Smooth muscle cell (in vitro differentiated cells): ENCODE results near the gene SCRN2. TPM values are rescaled to one million over a fixed set of nuclear protein-coding genes. Genes with fewer than 3 reads are reported as not detected.

Experiments used
- DNase-seq: peaks from one replicate; lab custom pipeline; 2025; ENCODE audit not compliant: unreplicated experiment; lab: John Stamatoyannopoulos, UW
- H2AFZ ChIP-seq: fragments of 200-600 bp; sonication (generic); 2 replicates; pipeline ENCODE4 v1.6.0; 2016; ENCODE audit warnings: antibody characterized with exemption, low read depth, mild to moderate bottlenecking
- H3F3A ChIP-seq: fragments of 200-600 bp; sonication (generic); 2 replicates; pipeline ENCODE4 v1.6.0; 2017; ENCODE audit warnings: antibody characterized with exemption, low read depth
- H3K27ac ChIP-seq: fragments of 200-600 bp; sonication (generic); 2 replicates; pipeline ENCODE4 v1.5.1; 2016; ENCODE audit warnings: low read depth, mild to moderate bottlenecking
- H3K27me3 ChIP-seq: fragments of 200-600 bp; sonication (generic); 2 replicates; pipeline ENCODE4 v1.6.1; 2016; ENCODE audit warnings: low read depth, mild to moderate bottlenecking
- H3K36me3 ChIP-seq: fragments of 200-600 bp; sonication (generic); 2 replicates; pipeline ENCODE4 v1.5.1; 2016; ENCODE audit warnings: low read depth
- H3K4me1 ChIP-seq: fragments of 200-600 bp; sonication (generic); 2 replicates; pipeline ENCODE4 v1.5.1; 2016; ENCODE audit warnings: low read depth
- H3K4me2 ChIP-seq: fragments of 200-600 bp; sonication (generic); 2 replicates; pipeline ENCODE4 v1.6.0; 2016; ENCODE audit warnings: mild to moderate bottlenecking
- H3K4me3 ChIP-seq: fragments of 200-600 bp; sonication (generic); 2 replicates; pipeline ENCODE4 v1.5.1; 2016; ENCODE audit warnings: mild to moderate bottlenecking
- H3K79me2 ChIP-seq: fragments of 200-600 bp; sonication (generic); 2 replicates; pipeline ENCODE4 v1.6.0; 2016; ENCODE audit warnings: low read depth, mild to moderate bottlenecking
- H3K9ac ChIP-seq: fragments of 200-600 bp; sonication (generic); 2 replicates; pipeline ENCODE4 v1.6.0; 2016; ENCODE audit warnings: low read depth
- H3K9me3 ChIP-seq: fragments of 200-600 bp; sonication (generic); replicated peaks from 2 replicates; pipeline ENCODE4 v1.5.1; 2016; ENCODE audit warnings: low read depth
- H4K20me1 ChIP-seq: fragments of 200-600 bp; sonication (generic); 2 replicates; pipeline ENCODE4 v1.6.0; 2016; ENCODE audit warnings: low read depth
- CTCF ChIP-seq: fragments of 200-600 bp; sonication (generic); IDR thresholded peaks from 2 replicates; pipeline ENCODE4 v1.5.1; 2017; ENCODE audit warnings: borderline replicate concordance, mild to moderate bottlenecking, antibody characterized with exemption; ENCODE audit not compliant: insufficient read depth, poor library complexity, severe bottlenecking
- WGBS: methylation state at CpG from one replicate; pipeline ENCODE4 v1.1.7; 2016; ENCODE audit warnings: low lambda C conversion rate; 5-methylcytosine and 5-hydroxymethylcytosine counted together
- polyA plus RNA-seq: library from polyadenylated mRNA; unstranded; fragments of >200 nt; fragmentation: Nextera tagmentation; extraction: Ambion mirVana; gene quantifications from 2 replicates; pipeline ENCODE4 v1.2.1, GENCODE V29; 2016
- total RNA-seq: library from RNA; depleted of rRNA; stranded (reverse); fragments of >200 nt; gene quantifications from 2 replicates; pipeline ENCODE4 v1.2.3, GENCODE V29; 2014

SCRN2 gene
- total and polyA plus RNA-seq, 2 experiments from 2014 or later, result 16.0 to 49.4 TPM

GRCh38 chr17:47816111-47816735 is 24.9 kb downstream of the SCRN2 start:
- Histone ChIP-seq H3K9me3 (no peaks in the 10 kb centered on the region), H4K20me1 (no peaks in the 10 kb centered on the region), H3K4me1 (peaks cover 6% of the 10 kb centered on the region), H3F3A (no peaks in the 10 kb centered on the region), H3K9ac (no peak overlapping the region), H3K27me3 (no peaks in the 10 kb centered on the region), H3K79me2 (no peaks in the 10 kb centered on the region), H2AFZ (no peak overlapping the region), H3K4me2 (no peak overlapping the region), H3K36me3 (no peaks in the 10 kb centered on the region), H3K27ac (no peak overlapping the region), H3K4me3 (no peak overlapping the region)
- DNase-seq, result no peak
- TF ChIP-seq CTCF, result no peak
- 97% methylated on average over 21 of the region's 21 CpGs for WGBS

- peaks cover 4% of the 10 kb centered on the region for H3F3A ChIP-seq
- H3K4me3 ChIP-seq, result no peak overlapping the region
- no peaks in the 10 kb centered on the region for H3K9me3 ChIP-seq
- 97% methylated on average over 21 of the region's 21 CpGs for WGBS
- no peak for TF ChIP-seq CTCF
- H3K4me2 ChIP-seq, result no peak overlapping the region
- H3K79me2 ChIP-seq, result no peaks in the 10 kb centered on the region
- H3K4me1 ChIP-seq, result peaks cover 4% of the 10 kb centered on the region
- no peaks in the 10 kb centered on the region for H3K36me3 ChIP-seq
- H3K27ac ChIP-seq, result no peak overlapping the region
- DNase-seq, result no peak
- H4K20me1 ChIP-seq, result peaks cover 8% of the 10 kb centered on the region
- H3K27me3 ChIP-seq, result no peaks in the 10 kb centered on the region
- H3K9ac ChIP-seq, result no peak overlapping the region
- H2AFZ ChIP-seq, result no peak overlapping the region
Observed at GRCh38 chr17:47815106-47815918, 25.8 kb downstream of the SCRN2 start.

GRCh38 chr17:47813512-47814031 is 27.5 kb downstream of the SCRN2 start:
- no peak for DNase-seq
- no peaks in the 10 kb centered on the region for H3K36me3 ChIP-seq

More at GRCh38 chr17:47813512-47814031, 27.5 kb downstream of the SCRN2 start:
- peaks cover 4% of the 10 kb centered on the region for H3K4me1 ChIP-seq
- no peaks in the 10 kb centered on the region for H3K9me3 ChIP-seq
- TF ChIP-seq CTCF, result no peak
- peaks cover 8% of the 10 kb centered on the region for H4K20me1 ChIP-seq
- 98% methylated on average over 22 of the region's 22 CpGs for WGBS
- H2AFZ ChIP-seq, result no peak overlapping the region
- H3K4me2 ChIP-seq, result no peak overlapping the region
- H3K9ac ChIP-seq, result no peak overlapping the region
- H3K4me3 ChIP-seq, result no peak overlapping the region
- no peak overlapping the region for H3K27ac ChIP-seq
- H3K79me2 ChIP-seq, result no peaks in the 10 kb centered on the region
- H3F3A ChIP-seq, result peaks cover 8% of the 10 kb centered on the region
- no peaks in the 10 kb centered on the region for H3K27me3 ChIP-seq
